ENCODE measurements around the gene PEAK1.
A peak's percentile ranks its signal among the peaks of the same experiment; 100 is the strongest.

Gene PEAK1

GRCh38 chr15:77459031-77459430, 39.1 kb upstream of the PEAK1 start:
- Mint-ChIP-seq H3K4me1 (peaks cover 17% of the 10 kb centered on the region), H3K4me3 (no peak overlapping the region), H3K27ac (no peak overlapping the region), H3K27me3 (ENCODE audit: low read depth, poor library complexity) (no peaks in the 10 kb centered on the region), H3K36me3 (ENCODE audit: low read depth) (peaks cover 26% of the 10 kb centered on the region), H3K9me3 (no peaks in the 10 kb centered on the region)
- no peak for TF ChIP-seq CTCF (IDR thresholded peaks at IDR 0.05)
- no peak for DNase-seq

GRCh38 chr15:77457905-77458265, 38.0 kb upstream of the PEAK1 start:
- no peak for TF ChIP-seq CTCF (IDR thresholded peaks at IDR 0.05)
- no peak for DNase-seq
- Mint-ChIP-seq H3K9me3 (no peaks in the 10 kb centered on the region), H3K27me3 (ENCODE audit: low read depth, poor library complexity) (no peaks in the 10 kb centered on the region), H3K27ac (no peak overlapping the region), H3K4me1 (peaks cover 17% of the 10 kb centered on the region), H3K4me3 (no peak overlapping the region), H3K36me3 (ENCODE audit: low read depth) (peaks cover 26% of the 10 kb centered on the region)

- H3K27ac Mint-ChIP-seq, result peak overlapping the region; percentile 15
- H3K36me3 Mint-ChIP-seq (ENCODE audit: low read depth), result peaks cover 28% of the 10 kb centered on the region
- no peaks in the 10 kb centered on the region for H3K27me3 Mint-ChIP-seq (ENCODE audit: low read depth, poor library complexity)
- DNase-seq, result no peak
- TF ChIP-seq CTCF (IDR thresholded peaks at IDR 0.05), result no peak
- H3K9me3 Mint-ChIP-seq, result no peaks in the 10 kb centered on the region
- peaks cover 17% of the 10 kb centered on the region for H3K4me1 Mint-ChIP-seq
- H3K4me3 Mint-ChIP-seq, result no peak overlapping the region
Measured at GRCh38 chr15:77457191-77457904, 37.4 kb upstream of the PEAK1 start.

- peaks cover 34% of the 10 kb centered on the region for H3K36me3 Mint-ChIP-seq (ENCODE audit: low read depth)
- no peak overlapping the region for H3K27ac Mint-ChIP-seq
- no peaks in the 10 kb centered on the region for H3K9me3 Mint-ChIP-seq
- no peak for TF ChIP-seq CTCF (IDR thresholded peaks at IDR 0.05)
- peaks cover 17% of the 10 kb centered on the region for H3K4me1 Mint-ChIP-seq
- no peak for DNase-seq
- no peaks in the 10 kb centered on the region for H3K27me3 Mint-ChIP-seq (ENCODE audit: low read depth, poor library complexity)
- no peak overlapping the region for H3K4me3 Mint-ChIP-seq
Measured at GRCh38 chr15:77456746-77457145, 36.8 kb upstream of the PEAK1 start.

GRCh38 chr15:77455696-77456321, 35.9 kb upstream of the PEAK1 start:
- peaks cover 36% of the 10 kb centered on the region for H3K36me3 Mint-ChIP-seq (ENCODE audit: low read depth)
- no peak for TF ChIP-seq CTCF (IDR thresholded peaks at IDR 0.05)
- H3K4me1 Mint-ChIP-seq, result peaks cover 12% of the 10 kb centered on the region
- H3K27ac Mint-ChIP-seq, result no peak overlapping the region
- peaks cover 5% of the 10 kb centered on the region for H3K9me3 Mint-ChIP-seq
- no peaks in the 10 kb centered on the region for H3K27me3 Mint-ChIP-seq (ENCODE audit: low read depth, poor library complexity)
- no peak overlapping the region for H3K4me3 Mint-ChIP-seq
- no peak for DNase-seq

GRCh38 chr15:77454951-77455350, 35.0 kb upstream of the PEAK1 start:
- TF ChIP-seq CTCF (IDR thresholded peaks at IDR 0.05), result no peak
- H3K4me1 Mint-ChIP-seq, result peaks cover 7% of the 10 kb centered on the region
- no peak overlapping the region for H3K27ac Mint-ChIP-seq

More at GRCh38 chr15:77454951-77455350, 35.0 kb upstream of the PEAK1 start:
- no peak for DNase-seq
- Mint-ChIP-seq H3K9me3 (peaks cover 5% of the 10 kb centered on the region), H3K4me3 (no peak overlapping the region), H3K27me3 (ENCODE audit: low read depth, poor library complexity) (no peaks in the 10 kb centered on the region), H3K36me3 (ENCODE audit: low read depth) (peaks cover 37% of the 10 kb centered on the region)
